OCI-LY3 (cell line): Measurements from ENCODE around the gene PPY.

Source experiments
- H2AFZ ChIP-seq: fragments of 200-600, 300-600 bp; shearing (Covaris generic); 2 replicates; pipeline ENCODE4 v1.6.0; 2014; ENCODE audit warnings: antibody characterized with exemption, low read depth, low read length
- H3K27ac ChIP-seq: fragments of 200-600, 300-600 bp; sonication (generic); 2 replicates; pipeline ENCODE4 v1.5.1; 2014; ENCODE audit warnings: mild to moderate bottlenecking, low read length, moderate library complexity, mixed read lengths
- H3K27me3 ChIP-seq: fragments of 200-600, 300-600 bp; sonication (generic); 2 replicates; pipeline ENCODE4 v1.6.1; 2014; ENCODE audit warnings: low read depth, low read length, mixed read lengths
- H3K36me3 ChIP-seq: fragments of 200-600, 300-600 bp; sonication (generic); replicated peaks from 2 replicates; pipeline ENCODE3; 2014; ENCODE audit warnings: low read depth, low read length, mixed read lengths
- H3K4me1 ChIP-seq: fragments of 300-600, 200-600 bp; sonication (generic); 2 replicates; pipeline ENCODE4 v1.6.1; 2014; ENCODE audit warnings: low read length, mixed read lengths
- H3K4me2 ChIP-seq: fragments of 200-600, 300-600 bp; sonication (generic); 2 replicates; pipeline ENCODE4 v1.6.1; 2014; ENCODE audit warnings: low read length, mixed read lengths
- H3K4me3 ChIP-seq: fragments of 300-600, 200-600 bp; sonication (generic); 2 replicates; pipeline ENCODE4 v1.5.1; 2014; ENCODE audit warnings: antibody characterized with exemption, mild to moderate bottlenecking, low read length, moderate library complexity
- H3K79me2 ChIP-seq: fragments of 300-600, 200-600 bp; shearing (Covaris generic); 2 replicates; pipeline ENCODE4 v1.6.1; 2014; ENCODE audit warnings: mild to moderate bottlenecking, low read length, mixed read lengths
- H3K9ac ChIP-seq: fragments of 300-600, 200-600 bp; shearing (Covaris generic); 2 replicates; pipeline ENCODE4 v1.6.0; 2014; ENCODE audit warnings: mild to moderate bottlenecking, low read length, moderate library complexity
- H3K9me3 ChIP-seq: fragments of 200-600, 300-600 bp; shearing (Covaris generic); 2 replicates; pipeline ENCODE4 v1.6.1; 2014; ENCODE audit warnings: low read length, mixed read lengths; ENCODE audit not compliant: insufficient read depth
- H4K20me1 ChIP-seq: fragments of 200-600, 300-600 bp; sonication (generic); 2 replicates; pipeline ENCODE4 v1.6.1; 2016; ENCODE audit warnings: low read length, mixed read lengths; ENCODE audit not compliant: insufficient read depth
- EZH2phosphoT487 ChIP-seq: fragments of 200-600 bp; shearing (Covaris generic); IDR thresholded peaks from 2 replicates; pipeline ENCODE4 v1.6.1; 2018; ENCODE audit warnings: antibody characterized with exemption, mixed run types, low read depth
- TF ChIP-seq, protein P1 (sequence below): fragments of 200-600, 300-600 bp; sonication (generic); IDR thresholded peaks from 2 replicates; pipeline ENCODE4 v1.5.1; 2014; ENCODE audit warnings: antibody characterized with exemption, low read length, low read depth

PPY gene

GRCh38 chr17:43907998-43908721 is 34.1 kb downstream of the PPY start:
- 0 out of 2 replicates have a peak overlapping the region, but pooled peaks have one; percentile 69 for H2AFZ ChIP-seq
- TF ChIP-seq EZH2phosphoT487, result no peak
- TF ChIP-seq, protein P1, sequence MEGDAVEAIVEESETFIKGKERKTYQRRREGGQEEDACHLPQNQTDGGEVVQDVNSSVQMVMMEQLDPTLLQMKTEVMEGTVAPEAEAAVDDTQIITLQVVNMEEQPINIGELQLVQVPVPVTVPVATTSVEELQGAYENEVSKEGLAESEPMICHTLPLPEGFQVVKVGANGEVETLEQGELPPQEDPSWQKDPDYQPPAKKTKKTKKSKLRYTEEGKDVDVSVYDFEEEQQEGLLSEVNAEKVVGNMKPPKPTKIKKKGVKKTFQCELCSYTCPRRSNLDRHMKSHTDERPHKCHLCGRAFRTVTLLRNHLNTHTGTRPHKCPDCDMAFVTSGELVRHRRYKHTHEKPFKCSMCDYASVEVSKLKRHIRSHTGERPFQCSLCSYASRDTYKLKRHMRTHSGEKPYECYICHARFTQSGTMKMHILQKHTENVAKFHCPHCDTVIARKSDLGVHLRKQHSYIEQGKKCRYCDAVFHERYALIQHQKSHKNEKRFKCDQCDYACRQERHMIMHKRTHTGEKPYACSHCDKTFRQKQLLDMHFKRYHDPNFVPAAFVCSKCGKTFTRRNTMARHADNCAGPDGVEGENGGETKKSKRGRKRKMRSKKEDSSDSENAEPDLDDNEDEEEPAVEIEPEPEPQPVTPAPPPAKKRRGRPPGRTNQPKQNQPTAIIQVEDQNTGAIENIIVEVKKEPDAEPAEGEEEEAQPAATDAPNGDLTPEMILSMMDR, result no peak
- no peaks in the 10 kb centered on the region for H3K9me3 ChIP-seq
- peaks cover 22% of the 10 kb centered on the region for H3K27me3 ChIP-seq
- no peaks in the 10 kb centered on the region for H3K36me3 ChIP-seq
- peak overlapping the region; percentile 78 for H3K4me2 ChIP-seq
- H3K27ac ChIP-seq, result no peak overlapping the region
- H3K4me3 ChIP-seq, result peak overlapping the region; percentile 74
- no peaks in the 10 kb centered on the region for H3K79me2 ChIP-seq
- H3K9ac ChIP-seq, result no peak overlapping the region
- H4K20me1 ChIP-seq, result 0 out of 2 replicates have a peak, but pooled peaks cover 3% of the 10 kb centered on the region
- H3K4me1 ChIP-seq, result peaks cover 6% of the 10 kb centered on the region; the same call in 1 of the 2 replicates

- no peak within 1 kb of the TSS for H3K27ac ChIP-seq
- peak within 1 kb of the TSS; percentile 31; the same call in 1 of the 2 replicates for H3K9ac ChIP-seq
- H3K4me1 ChIP-seq, result peaks cover 6% of the 10 kb centered on the region; the same call in 1 of the 2 replicates
- TF ChIP-seq, protein P1, result 0 out of 2 replicates have a peak, but pooled peaks have one; percentile 9
- no peak for TF ChIP-seq EZH2phosphoT487
- no peaks in the 10 kb centered on the region for H3K9me3 ChIP-seq
- H3K4me3 ChIP-seq, result peak within 1 kb of the TSS; percentile 74
- no peaks in the 10 kb centered on the region for H3K79me2 ChIP-seq
- 0 out of 2 replicates have a peak, but pooled peaks cover 3% of the 10 kb centered on the region for H4K20me1 ChIP-seq
- peak within 1 kb of the TSS; percentile 78 for H3K4me2 ChIP-seq
- no peaks in the 10 kb centered on the region for H3K36me3 ChIP-seq
- H2AFZ ChIP-seq, result peak within 1 kb of the TSS; percentile 69
- H3K27me3 ChIP-seq, result peaks cover 22% of the 10 kb centered on the region
Measured at GRCh38 chr17:43907425-43907981, 34.8 kb downstream of the PPY start, which contains the start of gene MPP2. TSS of gene MPP2 (minus strand) at chr17:43907536. CDS start at chr17:43904460, 3,076 bp downstream.

GRCh38 chr17:43906951-43907424 is 35.3 kb downstream of the PPY start:
- peak overlapping the region; percentile 69 for H2AFZ ChIP-seq

More at GRCh38 chr17:43906951-43907424, 35.3 kb downstream of the PPY start:
- H3K9me3 ChIP-seq, result no peaks in the 10 kb centered on the region
- peak overlapping the region; percentile 74 for H3K4me3 ChIP-seq
- H3K4me1 ChIP-seq, result peaks cover 6% of the 10 kb centered on the region; the same call in 1 of the 2 replicates
- peak overlapping the region; percentile 31; the same call in 1 of the 2 replicates for H3K9ac ChIP-seq
- no peak overlapping the region for H3K27ac ChIP-seq
- peak overlapping the region; percentile 78 for H3K4me2 ChIP-seq
- no peaks in the 10 kb centered on the region for H3K79me2 ChIP-seq
- 0 out of 2 replicates have a peak, but pooled peaks cover 3% of the 10 kb centered on the region for H4K20me1 ChIP-seq
- TF ChIP-seq, protein P1, result no peak
- no peak for TF ChIP-seq EZH2phosphoT487
- H3K27me3 ChIP-seq, result peaks cover 22% of the 10 kb centered on the region
- H3K36me3 ChIP-seq, result no peaks in the 10 kb centered on the region
